Sigmoid colon (tissue), 7 donors: ENCODE results near the gene PRKCA. TPM values are rescaled to one million over a fixed set of nuclear protein-coding genes. Genes with fewer than 3 reads are reported as not detected.

Experiments used
- DNase-seq: peaks from one replicate; pipeline ENCODE4 v3.0.0-alpha.2; 2019
- H3K27ac ChIP-seq, 4 donors: fragments of 200-600 bp; sonication (generic); one replicate each; pipeline ENCODE4 v1.5.1; 2016 to 2019; ENCODE audit warnings: mild to moderate bottlenecking in 1 of 4
- H3K27me3 ChIP-seq, 3 donors: fragments of 200-600 bp; sonication (generic); one replicate each; pipeline ENCODE4 v1.5.1; 2019; ENCODE audit warnings: mild to moderate bottlenecking in 1 of 3
- H3K36me3 ChIP-seq, 4 donors: fragments of 200-600 bp; sonication (generic); one replicate each; pipeline ENCODE4 v1.5.1; 2016 to 2019
- H3K4me1 ChIP-seq, 4 donors: fragments of 200-600 bp; sonication (generic); one replicate each; pipeline ENCODE4 v1.5.1; 2017 to 2019
- H3K4me3 ChIP-seq, 4 donors: fragments of 200-600 bp; sonication (generic); one replicate each; pipeline ENCODE4 v1.5.1; 2017 to 2019; ENCODE audit warnings: mild to moderate bottlenecking in 2 of 4, moderate library complexity in 1 of 4
- H3K9me3 ChIP-seq, 4 donors: fragments of 200-600 bp in 3 of 4; sonication (generic) in 3 of 4; one replicate each; pipeline versions ENCODE4 v1.5.1 to v1.6.1; 2013 to 2019
- CTCF ChIP-seq, 4 experiments: fragments of 450-650 bp in 3 of 4; fragments of 200-600 bp in 1 of 4; IDR thresholded peaks; one replicate each; pipeline ENCODE4 v1.5.1; 2016 to 2019; ENCODE audit warnings: antibody characterized with exemption in 4 of 4, mild to moderate bottlenecking in 3 of 4, moderate library complexity in 2 of 4
- EP300 ChIP-seq, 4 donors: sonication (generic); formaldehyde crosslinking; IDR thresholded peaks; one replicate each; pipeline ENCODE4 v1.6.1; 2017; ENCODE audit warnings: antibody characterized with exemption in 4 of 4
- POLR2A ChIP-seq, 2 donors: fragments of 450-650 bp; IDR thresholded peaks; one replicate each; pipeline ENCODE4 v1.6.1; 2016; ENCODE audit warnings: antibody characterized with exemption in 2 of 2, mild to moderate bottlenecking in 2 of 2, moderate library complexity in 2 of 2
- POLR2AphosphoS5 ChIP-seq, 4 donors: sonication (generic); formaldehyde crosslinking; IDR thresholded peaks; one replicate each; pipeline ENCODE4 v1.6.1; 2017; ENCODE audit warnings: antibody characterized with exemption in 4 of 4
- WGBS, 2 donors: extraction: QIAGEN DNeasy Blood & Tissue Kit; methylation state at CpG; one replicate each; pipeline ENCODE4 v1.1.7; 2013; 5-methylcytosine and 5-hydroxymethylcytosine counted together
- intact Hi-C: fragments of 100-400 bp; cut with DNase I; formaldehyde crosslinking; loops from one replicate; pipeline ENCODE4 v1.15.1; 2023
- polyA plus RNA-seq, 3 donors: library from polyadenylated mRNA; stranded (reverse); fragments of 200-250 nt; gene quantifications; one replicate each; pipeline ENCODE4 v1.2.3, GENCODE V29; 2013
- total RNA-seq, 4 donors: library from RNA; depleted of rRNA; stranded (reverse); fragments of >200 nt; gene quantifications; one replicate each; pipeline ENCODE4 v1.1.0, GENCODE V29; 2016
- donor health status: healthy with polysubstance abuse.
- donor health status: Bipolar disorder and iron deficiency.
- donor health status: healthy.

Gene PRKCA
- total and polyA plus RNA-seq, 7 donors = 6.6 to 58.4 (median 42.6) TPM

GRCh38 chr17:66763056-66763455 is 460.6 kb downstream of the PRKCA start:
- 83 to 87% methylated on average over 2 of the region's 2 CpGs for WGBS, 2 donors
- peaks cover 0 to 7% (median 0%) of the 10 kb centered on the region in 4 donors for H3K36me3 ChIP-seq
- no peak overlapping the region for H3K27ac ChIP-seq
- no peak overlapping the region for H3K4me3 ChIP-seq
- TF ChIP-seq EP300 (IDR thresholded peaks at IDR 0.05) (no peak), POLR2AphosphoS5 (IDR thresholded peaks at IDR 0.05) (no peak), CTCF (IDR thresholded peaks at IDR 0.05) (no peak), POLR2A (IDR thresholded peaks at IDR 0.05) (no peak)
- intact Hi-C loops = no loop called here
- H3K27me3 ChIP-seq = no peaks in the 10 kb centered on the region
- DNase-seq = no peak
- H3K9me3 ChIP-seq = no peaks in the 10 kb centered on the region
- H3K4me1 ChIP-seq = no peaks in the 10 kb centered on the region

DNA sequence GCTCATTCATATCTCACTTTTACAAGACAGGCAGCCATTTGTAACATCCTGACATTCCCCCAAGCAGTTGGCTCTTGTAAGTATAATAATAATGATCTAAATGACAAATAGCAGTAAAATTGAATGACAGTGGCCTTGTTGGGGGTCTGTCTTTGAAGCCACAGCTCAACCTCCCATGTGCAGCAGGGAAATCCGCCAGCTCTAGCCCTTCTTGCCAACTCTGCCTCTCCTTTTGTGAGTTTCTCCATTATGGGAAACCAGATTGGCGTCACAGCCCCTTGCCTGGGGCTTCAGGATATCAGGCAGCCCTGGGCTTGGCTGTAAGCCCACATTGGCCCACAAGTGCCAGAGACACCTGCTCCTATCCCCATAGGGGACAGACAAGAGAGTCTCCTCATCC is 462.1 kb downstream of the PRKCA start:
- Histone ChIP-seq H3K4me1 (no peaks in the 10 kb centered on the region), H3K27me3 (no peaks in the 10 kb centered on the region), H3K36me3 (peaks cover 0 to 7% (median 0%) of the 10 kb centered on the region in 4 donors), H3K27ac (no peak overlapping the region), H3K9me3 (no peaks in the 10 kb centered on the region), H3K4me3 (no peak overlapping the region)
- DNase-seq = peak; percentile 19
- intact Hi-C loops = no loop called here
- no peak for TF ChIP-seq CTCF (IDR thresholded peaks at IDR 0.05)
- TF ChIP-seq POLR2AphosphoS5 (IDR thresholded peaks at IDR 0.05) = no peak
- no peak for TF ChIP-seq POLR2A (IDR thresholded peaks at IDR 0.05)
- TF ChIP-seq EP300 (IDR thresholded peaks at IDR 0.05) = no peak
- WGBS, 2 donors = 92 to 94% methylated on average over 2 of the region's 2 CpGs

DNA sequence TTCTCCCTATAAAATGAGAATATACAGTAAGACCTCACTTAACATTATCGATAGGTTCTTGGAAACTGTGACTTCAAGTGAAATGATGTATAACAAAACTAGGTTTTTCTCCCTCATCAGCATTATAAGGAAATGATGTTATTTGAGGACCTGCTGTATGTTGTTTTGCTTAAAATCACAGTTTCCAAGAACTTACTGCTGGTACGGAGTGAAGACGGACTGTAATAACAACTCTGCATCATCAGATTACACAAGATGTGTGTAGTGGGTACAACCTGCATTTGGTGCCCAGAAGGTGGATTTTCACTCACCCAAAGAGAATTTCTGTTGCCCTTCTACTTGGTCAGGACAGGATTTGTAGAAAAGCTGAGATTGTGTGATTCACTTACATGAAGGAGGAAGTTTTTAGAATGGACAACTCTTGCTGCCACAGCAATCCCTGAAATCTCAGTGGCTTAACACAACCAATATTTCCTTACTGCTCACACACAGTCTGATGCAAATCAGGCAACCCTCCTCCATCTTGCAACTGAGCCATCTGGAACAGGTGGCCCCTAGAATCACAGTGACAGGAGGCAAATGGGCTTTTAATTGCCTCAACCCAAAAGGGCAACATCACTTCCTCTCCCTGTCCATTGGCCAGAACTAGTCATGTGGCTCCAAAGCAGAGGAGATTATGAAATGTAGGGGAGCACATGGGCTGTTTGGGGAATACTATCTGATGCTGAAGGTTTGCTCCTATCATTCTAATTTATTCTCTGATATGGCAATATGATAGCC is 464.9 kb downstream of the PRKCA start:
- TF ChIP-seq CTCF (IDR thresholded peaks at IDR 0.05) (no peak), EP300 (IDR thresholded peaks at IDR 0.05) (no peak)
- Histone ChIP-seq H3K9me3 (no peaks in the 10 kb centered on the region), H3K4me1 (no peaks in the 10 kb centered on the region), H3K4me3 (no peak overlapping the region), H3K36me3 (peaks cover 0 to 7% (median 0%) of the 10 kb centered on the region in 4 donors), H3K27ac (no peak overlapping the region), H3K27me3 (no peaks in the 10 kb centered on the region)
- DNase-seq = no peak
- intact Hi-C loops = no loop called here
- WGBS, 2 donors = 91 to 96% methylated on average over 3 of the region's 3 CpGs

DNA sequence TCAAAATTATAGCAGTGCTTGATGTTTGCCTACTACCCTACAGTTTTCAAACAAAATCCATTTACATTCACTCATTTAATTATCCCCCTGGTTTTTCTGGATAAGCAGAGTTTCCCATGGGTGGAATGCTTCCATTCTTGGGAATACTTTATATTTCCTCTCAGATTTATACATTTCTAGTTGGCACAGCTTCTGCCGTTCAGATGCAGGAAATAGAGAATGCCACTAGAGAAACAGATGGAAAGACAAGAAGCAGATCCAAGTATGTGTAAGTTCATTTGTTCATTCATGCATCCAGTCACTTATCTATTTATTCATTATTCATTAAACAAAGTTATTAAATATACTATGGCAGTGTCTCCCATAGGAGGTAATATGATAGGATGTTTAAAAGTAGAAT is 467.5 kb downstream of the PRKCA start:
- DNase-seq = no peak
- no peaks in the 10 kb centered on the region for H3K27me3 ChIP-seq
- H3K27ac ChIP-seq = no peak overlapping the region
- no peaks in the 10 kb centered on the region for H3K9me3 ChIP-seq
- H3K36me3 ChIP-seq = peaks cover 10 to 30% (median 12%) of the 10 kb centered on the region in 4 donors
- intact Hi-C loops = no loop called here
- 64 to 73% methylated on average over 1 of the region's 1 CpG for WGBS, 2 donors
- H3K4me1 ChIP-seq = no peaks in the 10 kb centered on the region
- no peak overlapping the region for H3K4me3 ChIP-seq
- TF ChIP-seq POLR2AphosphoS5 (IDR thresholded peaks at IDR 0.05) (no peak), POLR2A (IDR thresholded peaks at IDR 0.05) (no peak), CTCF (IDR thresholded peaks at IDR 0.05) (no peak), EP300 (IDR thresholded peaks at IDR 0.05) (no peak)
